B cell (primary cell): ENCODE data around the gene GLDN. TPM values are rescaled to one million over a fixed set of nuclear protein-coding genes. Genes with fewer than 3 reads are reported as not detected.

Experiments
- ATAC-seq: fragments of 200-7000 bp; cut with Tn5 transposase; one replicate; pipeline ENCODE4 v1.10.0; 2021; ENCODE audit warnings: low read depth, mild to moderate bottlenecking, moderate number of reproducible peaks, moderate library complexity
- CTCF ChIA-PET: fragments of 350-600 bp; sonication (Branson Sonifier 250); formaldehyde crosslinking; loops from one replicate; lab custom pipeline; 2021; ENCODE audit warnings: antibody characterized with exemption, inconsistent platforms; lab: Charles Lee
- POLR2A ChIA-PET: fragments of 350-600 bp; sonication (Branson Sonifier 250); formaldehyde crosslinking; loops from one replicate; lab custom pipeline; 2021; ENCODE audit warnings: antibody characterized with exemption; lab: Charles Lee
- DNase-seq: peaks from one replicate; pipeline ENCODE4 v3.0.0; 2013
- H2AFZ ChIP-seq: 2 replicates; pipeline ENCODE4 v1.6.1; 2012; ENCODE audit warnings: mild to moderate bottlenecking, low read depth, low read length; ENCODE audit not compliant: insufficient read depth, poor library complexity, severe bottlenecking
- H3K27ac ChIP-seq, 2 donors: 1 replicate in 1 of 2; 2 replicates in 1 of 2; pipeline ENCODE4 v1.5.1; 2012 to 2013; ENCODE audit warnings: low read length in 2 of 2, mild to moderate bottlenecking in 2 of 2, moderate library complexity in 1 of 2
- H3K27me3 ChIP-seq, 4 experiments: fragments of 200-600 bp in 1 of 4; sonication (generic) in 1 of 4; replicated peaks in 1 of 4; 1 replicate in 2 of 4; 2 replicates in 2 of 4; pipeline versions ENCODE4 v1.6.1 to v1.7.0; 2013 to 2016; ENCODE audit warnings: low read length in 3 of 4, mild to moderate bottlenecking in 2 of 4, mixed read lengths in 1 of 4, moderate library complexity in 1 of 4; ENCODE audit not compliant: insufficient read depth in 4 of 4, control insufficient read depth in 3 of 4; ENCODE audit errors: control extremely low read depth in 1 of 4
- H3K36me3 ChIP-seq, 2 experiments: replicated peaks in 1 of 2; 1 replicate in 1 of 2; 2 replicates in 1 of 2; pipeline versions ENCODE4 v1.6.1 to v1.7.1; 2013; ENCODE audit warnings: low read length in 1 of 2; ENCODE audit not compliant: insufficient read depth in 2 of 2, control insufficient read depth in 1 of 2; ENCODE audit errors: control extremely low read depth in 1 of 2, extremely low read depth in 1 of 2
- H3K4me1 ChIP-seq, 2 donors: fragments of 200-600 bp in 1 of 2; sonication (generic) in 1 of 2; 1 replicate in 1 of 2; 2 replicates in 1 of 2; pipeline versions ENCODE4 v1.5.1 to v1.6.1; 2013 to 2017; ENCODE audit warnings: low read length in 2 of 2; ENCODE audit not compliant: control insufficient read depth in 2 of 2, insufficient read depth in 2 of 2
- H3K4me2 ChIP-seq: replicated peaks from 2 replicates; pipeline ENCODE3; 2012; ENCODE audit warnings: mild to moderate bottlenecking, low read depth, low read length; ENCODE audit not compliant: poor library complexity, severe bottlenecking
- H3K4me3 ChIP-seq, 5 experiments: fragments of 200-600 bp in 1 of 5; sonication (generic) in 1 of 5; 1 replicate in 3 of 5; 2 replicates in 2 of 5; pipeline versions ENCODE4 v1.5.1 to v1.7.0; 2011 to 2016; ENCODE audit warnings: low read length in 4 of 5, mild to moderate bottlenecking in 4 of 5, low read depth in 2 of 5, control low read depth in 1 of 5, moderate library complexity in 1 of 5; ENCODE audit not compliant: insufficient read depth in 1 of 5; ENCODE audit errors: control extremely low read depth in 1 of 5, extremely low read depth in 1 of 5
- H3K79me2 ChIP-seq: fragments of 200-600 bp; sonication (generic); one replicate; pipeline ENCODE4 v1.6.0; 2016; ENCODE audit warnings: low read length; ENCODE audit not compliant: control insufficient read depth, insufficient read depth
- H3K9ac ChIP-seq: fragments of 200-600 bp; sonication (generic); 2 replicates; pipeline ENCODE4 v1.6.1; 2017; ENCODE audit warnings: mild to moderate bottlenecking, low read length, moderate library complexity
- H3K9me3 ChIP-seq, 3 donors: one replicate each; pipeline versions ENCODE4 v1.6.1 to v1.7.1; 2013; ENCODE audit warnings: low read length in 2 of 3; ENCODE audit not compliant: control insufficient read depth in 2 of 3, insufficient read depth in 1 of 3; ENCODE audit errors: control extremely low read depth in 1 of 3
- H4K20me1 ChIP-seq: 2 replicates; pipeline ENCODE4 v1.6.0; 2012; ENCODE audit warnings: mild to moderate bottlenecking, low read length; ENCODE audit not compliant: insufficient read depth, control insufficient read depth, poor library complexity, severe bottlenecking
- H3K27ac Mint-ChIP-seq: one replicate; pipeline ENCODE4 v1.8.0; 2021; ENCODE audit warnings: mixed read lengths
- H3K27me3 Mint-ChIP-seq: one replicate; pipeline ENCODE4 v1.8.0; 2021; ENCODE audit warnings: mixed read lengths
- H3K4me1 Mint-ChIP-seq: one replicate; pipeline ENCODE4 v1.8.0; 2021; ENCODE audit warnings: mixed read lengths
- H3K4me3 Mint-ChIP-seq: one replicate; pipeline ENCODE4 v1.8.0; 2021; ENCODE audit warnings: mixed read lengths
- H3K9me3 Mint-ChIP-seq: one replicate; pipeline ENCODE4 v1.8.0; 2022; ENCODE audit warnings: mixed read lengths; ENCODE audit not compliant: insufficient read depth
- CTCF ChIP-seq: fragments of 200-600 bp; IDR thresholded peaks from one replicate; pipeline ENCODE4 v1.8.0; 2022; ENCODE audit warnings: antibody characterized with exemption, mild to moderate bottlenecking
- EZH2 ChIP-seq: IDR thresholded peaks from 2 replicates; pipeline ENCODE4 v1.6.1; 2012; ENCODE audit warnings: borderline replicate concordance, low read depth, mild to moderate bottlenecking, moderate library complexity, low read length; ENCODE audit not compliant: insufficient read depth, poor library complexity, severe bottlenecking
- WGBS: methylation state at CpG from one replicate; pipeline ENCODE4 v1.1.5; 2013; ENCODE audit warnings: missing lambda C conversion rate; ENCODE audit not compliant: insufficient coverage; 5-methylcytosine and 5-hydroxymethylcytosine counted together
- intact Hi-C: fragments of 100-400 bp; cut with micrococcal nuclease; formaldehyde crosslinking; loops from one replicate; pipeline ENCODE4 v1.10.0; 2022
- polyA plus RNA-seq: library from polyadenylated mRNA; depleted of rRNA; stranded (reverse); fragments of >200 nt; gene quantifications from 2 replicates; pipeline ENCODE4 v1.2.3, GENCODE V29; 2012
- total RNA-seq, 2 donors: library from RNA; stranded (reverse); fragments of 120-200 nt in 1 of 2; gene quantifications; 1 replicate in 1 of 2; 2 replicates in 1 of 2; pipeline versions ENCODE4 v1.2.3 to v1.2.4, GENCODE V29; 2013 to 2022

The GLDN gene
- total and polyA plus RNA-seq, 2 donors (not counting 1 experiment from before 2014, with no cell fraction given): not detected

GRCh38 chr15:51405693-51406523, 64.5 kb downstream of the GLDN start:
- H2AFZ ChIP-seq: no peak overlapping the region
- H3K4me1 ChIP-seq: no peaks in the 10 kb centered on the region
- H3K27me3 Mint-ChIP-seq: peaks cover 29% of the 10 kb centered on the region
- H3K9me3 ChIP-seq: no peaks in the 10 kb centered on the region
- H3K27me3 ChIP-seq: peaks cover 0 to 10% (median 0%) of the 10 kb centered on the region in 4 experiments
- no peak overlapping the region for H3K27ac Mint-ChIP-seq
- CTCF ChIA-PET: interaction anchor here (0.6 kb wide), 1 partner anchor 500 kb away, joined by 3 read pairs; no protein-coding TSS in a partner anchor
- H3K4me2 ChIP-seq: no peak overlapping the region
- no peaks in the 10 kb centered on the region for H3K36me3 ChIP-seq
- POLR2A ChIA-PET: no interaction called here
- H3K79me2 ChIP-seq: no peaks in the 10 kb centered on the region
- H3K27ac ChIP-seq: no peak overlapping the region
- 61% methylated on average over 9 of the region's 11 CpGs for WGBS
- DNase-seq (no peak), ATAC-seq (no peak)
- no peak overlapping the region for H3K4me3 Mint-ChIP-seq
- no peaks in the 10 kb centered on the region for H3K9me3 Mint-ChIP-seq
- no peak overlapping the region for H3K4me3 ChIP-seq
- H4K20me1 ChIP-seq: no peaks in the 10 kb centered on the region
- H3K9ac ChIP-seq: no peak overlapping the region
- intact Hi-C loops: no loop called here
- no peaks in the 10 kb centered on the region for H3K4me1 Mint-ChIP-seq
- TF ChIP-seq CTCF: no peak

- H3K27me3 Mint-ChIP-seq: peaks cover 3% of the 10 kb centered on the region
- POLR2A ChIA-PET: no interaction called here
- CTCF ChIA-PET: no interaction called here
- Histone ChIP-seq H3K36me3 (no peaks in the 10 kb centered on the region), H3K4me2 (no peak overlapping the region), H3K27ac (no peak overlapping the region), H3K79me2 (no peaks in the 10 kb centered on the region), H4K20me1 (no peaks in the 10 kb centered on the region), H3K9ac (no peak overlapping the region), H2AFZ (no peak overlapping the region), H3K27me3 (no peaks in the 10 kb centered on the region), H3K9me3 (no peaks in the 10 kb centered on the region), H3K4me3 (no peak overlapping the region), H3K4me1 (no peaks in the 10 kb centered on the region)
- DNase-seq (no peak), ATAC-seq (no peak)
- TF ChIP-seq CTCF: no peak
- TF ChIP-seq EZH2: no peak
- WGBS: 92% methylated on average over 4 of the region's 4 CpGs
- no peaks in the 10 kb centered on the region for H3K9me3 Mint-ChIP-seq
- H3K4me1 Mint-ChIP-seq: no peaks in the 10 kb centered on the region
- intact Hi-C loops: no loop called here
- H3K4me3 Mint-ChIP-seq: no peak overlapping the region
- H3K27ac Mint-ChIP-seq: no peak overlapping the region
These were observed 72.9 kb downstream of the GLDN start for GRCh38 chr15:51414256-51414860.
